GM12874 (cell line): ENCODE results near the gene URB2.

Experiments
- CTCF ChIP-seq: IDR thresholded peaks from 2 replicates; pipeline ENCODE4 v1.5.1; 2011; ENCODE audit warnings: low read depth, mild to moderate bottlenecking, control low read depth, low read length, moderate library complexity; ENCODE audit not compliant: insufficient read depth

Gene URB2

DNA sequence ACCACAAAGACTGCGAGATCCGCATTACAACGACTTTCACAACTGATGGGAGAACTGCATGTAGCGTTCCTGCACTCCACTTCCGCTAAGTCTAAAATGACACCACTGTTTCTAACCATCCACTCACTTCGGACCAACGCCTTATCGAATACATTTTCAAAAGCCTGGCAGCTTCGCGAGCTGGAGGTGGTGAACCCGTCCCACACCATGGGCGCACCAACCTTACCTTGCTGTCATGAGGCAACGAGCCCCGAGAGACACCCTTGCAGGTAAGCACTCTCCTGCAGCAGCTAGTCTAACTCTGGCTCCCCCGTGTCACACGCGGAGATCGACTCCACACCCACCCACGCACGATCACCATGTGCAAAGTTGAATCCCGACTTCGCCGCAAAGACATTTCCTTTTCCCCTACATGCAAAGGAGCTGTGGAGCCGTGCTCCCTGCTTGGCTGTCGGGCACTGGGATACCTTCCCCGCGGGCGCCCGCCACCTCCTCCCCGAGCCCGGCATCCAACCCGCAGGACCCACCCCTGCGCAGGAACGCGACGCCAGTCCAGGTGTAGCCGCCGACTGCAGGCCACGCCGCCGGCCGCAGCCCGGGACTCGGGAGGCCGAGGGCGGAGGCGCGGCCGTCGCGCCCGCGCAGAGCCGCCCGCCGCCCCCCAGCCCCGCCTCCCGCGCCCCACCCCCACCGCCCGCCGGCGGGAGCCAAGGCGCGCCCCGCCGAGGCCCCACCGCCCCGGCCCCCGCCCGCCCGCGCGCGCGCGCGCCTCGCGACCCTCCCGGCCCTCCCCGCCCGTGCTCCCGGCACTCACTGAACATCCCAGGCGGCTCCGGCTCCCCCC lies 754 bp upstream of the URB2 start:
- no peak for TF ChIP-seq CTCF

DNA sequence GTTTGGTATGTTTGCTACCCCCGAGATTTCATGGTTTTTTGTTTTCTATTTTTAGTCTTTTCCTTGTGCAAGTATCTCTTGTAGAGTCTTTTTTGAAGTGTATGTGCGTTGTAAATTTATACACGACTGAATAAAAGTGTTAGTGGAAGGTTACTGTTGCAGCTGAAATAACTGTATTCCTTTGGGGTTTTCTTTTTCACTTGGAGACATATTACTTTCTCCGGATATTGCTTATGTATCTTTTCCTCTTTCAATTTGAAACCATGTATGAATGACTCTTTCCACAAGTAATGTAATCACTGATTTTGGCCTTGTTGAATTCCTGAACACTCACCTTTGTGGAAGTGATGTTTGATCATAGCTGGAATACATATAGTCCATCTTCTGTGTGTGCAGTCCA lies 956 bp downstream of the URB2 start:
- TF ChIP-seq CTCF: no peak

DNA sequence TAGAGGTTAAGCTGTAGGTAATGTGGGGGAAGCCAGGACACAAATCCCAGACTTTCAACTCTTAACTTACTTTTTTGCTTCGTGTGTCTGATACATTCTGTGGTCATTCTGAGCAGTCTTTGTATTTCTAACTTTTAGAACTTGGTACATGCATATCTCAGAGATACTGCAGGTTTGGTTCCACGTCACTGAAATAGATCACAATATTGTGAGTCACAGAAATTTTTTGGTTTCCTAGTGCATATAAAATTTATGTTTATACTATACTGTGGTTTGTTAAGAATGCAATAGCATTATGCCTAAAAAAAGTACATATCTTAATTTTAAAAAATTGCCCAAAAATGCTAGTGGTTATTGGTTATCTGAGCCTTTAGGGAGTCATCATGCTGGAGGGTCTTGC lies 3.2 kb downstream of the URB2 start:
- no peak for TF ChIP-seq CTCF

DNA sequence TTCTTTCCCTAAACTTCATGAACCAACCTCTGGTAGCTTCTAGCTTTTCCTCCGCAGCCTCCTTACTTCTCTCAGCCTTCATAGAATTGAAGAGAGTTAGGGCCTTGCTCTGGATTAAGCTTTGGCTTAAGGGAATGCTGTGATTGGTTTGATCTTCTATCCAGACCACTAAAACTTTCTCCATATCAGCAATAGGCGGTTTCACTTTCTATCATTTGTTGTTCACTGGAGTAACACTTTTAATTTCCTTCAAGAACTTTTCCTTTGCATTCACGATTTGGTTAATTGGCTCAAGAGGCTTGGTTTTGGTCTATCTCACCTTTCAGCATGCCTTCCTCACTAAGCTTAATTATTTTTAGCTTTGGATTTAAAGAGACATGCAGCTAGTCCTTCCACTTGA lies 5.1 kb downstream of the URB2 start:
- TF ChIP-seq CTCF: no peak

DNA sequence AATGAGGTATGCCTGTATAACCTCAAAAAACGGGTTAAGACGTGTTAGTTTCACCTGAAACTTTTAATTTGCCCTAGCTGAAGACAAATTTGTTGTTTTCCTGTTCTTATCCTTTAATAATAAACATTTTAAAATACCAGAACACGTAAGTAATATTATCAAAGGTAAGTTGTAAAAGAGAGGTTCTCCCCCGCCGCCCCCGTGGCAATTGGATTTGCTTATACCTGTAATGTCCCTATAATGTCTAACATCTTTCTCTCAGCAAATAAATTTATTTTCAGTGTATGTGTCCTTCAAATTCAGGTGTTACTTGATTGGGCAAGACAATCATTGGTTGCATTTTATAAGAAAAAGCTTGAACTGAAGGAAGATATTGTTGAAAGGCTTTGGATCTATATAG lies 5.9 kb downstream of the URB2 start:
- TF ChIP-seq CTCF: no peak

- no peak for TF ChIP-seq CTCF
Measured at GRCh38 chr1:229636042-229636441, 10.0 kb downstream of the URB2 start.

DNA sequence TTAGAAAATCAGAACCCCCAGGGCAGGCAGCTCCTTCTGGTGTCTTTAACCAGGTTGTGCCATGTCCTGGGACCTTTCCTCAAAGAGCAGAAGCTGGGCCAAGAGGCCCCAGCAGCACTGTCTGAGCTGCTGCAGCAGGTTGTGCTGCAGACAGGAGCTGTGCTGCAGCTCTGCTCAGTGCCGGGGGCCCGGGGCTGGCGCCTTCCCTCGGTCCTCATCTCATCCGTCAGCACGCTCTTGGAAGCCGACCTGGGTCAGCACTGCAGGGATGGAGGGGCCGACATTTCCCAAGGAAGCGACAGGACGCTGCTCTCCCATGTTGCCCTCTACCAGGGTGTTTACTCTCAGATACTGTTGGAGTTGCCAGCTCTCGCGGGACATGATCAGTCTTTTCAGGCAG lies 11.7 kb downstream of the URB2 start:
- TF ChIP-seq CTCF: no peak

GRCh38 chr1:229640455-229640854 lies 14.4 kb downstream of the URB2 start:
- TF ChIP-seq CTCF: no peak
